ENCODE results near the gene GNB5. TPM values are rescaled to one million over a fixed set of nuclear protein-coding genes. Genes with fewer than 3 reads are reported as not detected.
A peak's percentile ranks its signal among the peaks of the same experiment; 100 is the strongest.

Gene GNB5
- total and polyA plus RNA-seq, 12 donors = 4.7 to 12.8 (median 7.6) TPM

DNA sequence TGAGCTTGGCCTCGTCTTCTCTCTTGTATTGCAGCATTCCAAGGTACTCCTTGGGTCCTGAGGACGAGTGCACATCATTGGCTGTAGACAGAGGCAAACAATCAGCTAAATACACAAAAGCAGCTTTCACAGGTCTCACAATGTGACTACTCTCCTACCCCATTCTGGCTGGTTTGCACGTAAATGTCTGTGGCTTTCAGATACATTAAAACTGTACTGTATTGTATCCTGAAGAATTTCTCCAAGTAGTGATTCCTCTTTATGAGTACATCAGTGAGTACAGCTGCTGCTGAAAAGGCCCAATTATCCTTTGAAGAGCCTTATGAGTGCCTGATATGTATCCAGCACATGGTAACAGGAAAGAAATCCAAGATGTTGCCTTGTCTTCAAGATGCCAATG is 22.0 kb upstream of the GNB5 start:
- TF ChIP-seq, protein P1, sequence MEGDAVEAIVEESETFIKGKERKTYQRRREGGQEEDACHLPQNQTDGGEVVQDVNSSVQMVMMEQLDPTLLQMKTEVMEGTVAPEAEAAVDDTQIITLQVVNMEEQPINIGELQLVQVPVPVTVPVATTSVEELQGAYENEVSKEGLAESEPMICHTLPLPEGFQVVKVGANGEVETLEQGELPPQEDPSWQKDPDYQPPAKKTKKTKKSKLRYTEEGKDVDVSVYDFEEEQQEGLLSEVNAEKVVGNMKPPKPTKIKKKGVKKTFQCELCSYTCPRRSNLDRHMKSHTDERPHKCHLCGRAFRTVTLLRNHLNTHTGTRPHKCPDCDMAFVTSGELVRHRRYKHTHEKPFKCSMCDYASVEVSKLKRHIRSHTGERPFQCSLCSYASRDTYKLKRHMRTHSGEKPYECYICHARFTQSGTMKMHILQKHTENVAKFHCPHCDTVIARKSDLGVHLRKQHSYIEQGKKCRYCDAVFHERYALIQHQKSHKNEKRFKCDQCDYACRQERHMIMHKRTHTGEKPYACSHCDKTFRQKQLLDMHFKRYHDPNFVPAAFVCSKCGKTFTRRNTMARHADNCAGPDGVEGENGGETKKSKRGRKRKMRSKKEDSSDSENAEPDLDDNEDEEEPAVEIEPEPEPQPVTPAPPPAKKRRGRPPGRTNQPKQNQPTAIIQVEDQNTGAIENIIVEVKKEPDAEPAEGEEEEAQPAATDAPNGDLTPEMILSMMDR (IDR thresholded peaks at IDR 0.05) = no peak
- no peak overlapping the region for H3K27ac ChIP-seq
- ATAC-seq (no peak), DNase-seq (no peak)
- 80 to 84% methylated on average over 3 of the region's 3 CpGs for WGBS, 2 donors
- intact Hi-C loops (cut with DNase I) = no loop called here
- no peaks in the 10 kb centered on the region for H3K27me3 ChIP-seq
- no peaks in the 10 kb centered on the region for H3K4me1 ChIP-seq
- H3K9me3 ChIP-seq = no peaks in the 10 kb centered on the region
- H3K4me3 ChIP-seq = no peak overlapping the region
- peaks cover 0 to 27% (median 0%) of the 10 kb centered on the region in 9 donors for H3K36me3 ChIP-seq

DNA sequence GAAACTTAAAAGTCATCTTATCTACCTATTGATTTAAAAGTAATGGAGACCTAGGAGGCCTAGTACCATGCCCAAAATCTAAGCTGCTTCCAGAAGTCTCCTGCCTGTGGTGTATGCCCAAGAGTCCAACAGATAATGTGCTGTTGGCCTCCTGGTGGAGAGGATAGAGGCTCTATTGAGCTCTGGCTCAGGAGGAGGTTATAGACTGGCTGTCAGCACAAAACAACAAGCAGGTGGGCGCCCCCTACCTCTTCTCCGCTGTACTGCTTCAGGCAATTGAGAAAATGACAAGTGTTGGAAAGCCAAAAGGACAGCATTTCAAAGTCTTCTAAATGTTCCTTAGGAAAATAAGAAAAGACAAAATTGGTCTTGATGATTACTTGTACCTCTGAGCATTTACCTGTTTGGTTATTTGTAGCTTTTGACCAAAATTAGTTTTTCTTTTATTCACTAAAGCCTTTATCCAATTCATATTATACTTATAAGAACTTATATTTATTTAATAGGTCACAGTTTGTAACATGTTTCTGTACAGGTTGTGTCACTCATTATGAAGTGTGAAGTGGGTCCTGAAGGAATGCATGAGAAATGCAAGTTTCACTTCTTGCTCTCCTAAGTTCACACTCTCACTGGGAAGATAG is 17.2 kb upstream of the GNB5 start:
- DNase-seq (peak in 1 of 2 donors; percentile 28), ATAC-seq (peak in 1 of 8 donors; percentile 25)
- Histone ChIP-seq H3K36me3 (peaks cover 0 to 40% (median 0%) of the 10 kb centered on the region in 9 donors), H3K27ac (no peak overlapping the region), H3K4me3 (no peak overlapping the region), H3K9me3 (no peaks in the 10 kb centered on the region), H3K4me1 (peaks cover 0 to 4% (median 0%) of the 10 kb centered on the region in 9 donors), H3K27me3 (no peaks in the 10 kb centered on the region)
- 43 to 46% methylated on average over 2 of the region's 2 CpGs for WGBS, 2 donors
- intact Hi-C loops (cut with DNase I) = no loop called here
- TF ChIP-seq, protein P1 (IDR thresholded peaks at IDR 0.05) = peak in 7 of 9 donors; percentile 50 to 74 (median 60)

DNA sequence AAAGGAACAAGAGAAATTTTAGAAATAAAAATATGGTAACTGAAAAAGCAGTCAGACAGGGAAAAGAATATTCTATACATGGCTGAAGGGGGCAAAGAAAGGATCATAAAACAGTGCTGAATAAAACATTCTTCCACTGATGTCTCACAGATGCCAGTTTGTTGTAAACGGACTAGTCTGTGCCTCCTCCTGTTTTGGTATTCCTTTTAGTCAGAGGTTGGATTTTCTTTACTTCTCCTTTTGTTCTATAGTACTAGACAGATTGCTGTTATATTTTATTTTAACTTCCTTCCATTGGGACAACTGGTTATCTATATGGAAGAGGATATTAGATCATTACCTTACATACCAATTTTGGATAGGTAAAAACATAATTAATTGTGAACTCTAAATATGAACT is 16.0 kb upstream of the GNB5 start:
- Histone ChIP-seq H3K4me3 (no peak overlapping the region), H3K27ac (no peak overlapping the region), H3K27me3 (no peaks in the 10 kb centered on the region), H3K4me1 (peaks cover 0 to 4% (median 0%) of the 10 kb centered on the region in 9 donors), H3K36me3 (peaks cover 0 to 30% (median 0%) of the 10 kb centered on the region in 9 donors), H3K9me3 (no peaks in the 10 kb centered on the region)
- DNase-seq (no peak), ATAC-seq (no peak)
- 81 to 90% methylated on average over 1 of the region's 1 CpG for WGBS, 2 donors
- intact Hi-C loops (cut with DNase I) = no loop called here
- TF ChIP-seq, protein P1 (IDR thresholded peaks at IDR 0.05) = no peak

DNA sequence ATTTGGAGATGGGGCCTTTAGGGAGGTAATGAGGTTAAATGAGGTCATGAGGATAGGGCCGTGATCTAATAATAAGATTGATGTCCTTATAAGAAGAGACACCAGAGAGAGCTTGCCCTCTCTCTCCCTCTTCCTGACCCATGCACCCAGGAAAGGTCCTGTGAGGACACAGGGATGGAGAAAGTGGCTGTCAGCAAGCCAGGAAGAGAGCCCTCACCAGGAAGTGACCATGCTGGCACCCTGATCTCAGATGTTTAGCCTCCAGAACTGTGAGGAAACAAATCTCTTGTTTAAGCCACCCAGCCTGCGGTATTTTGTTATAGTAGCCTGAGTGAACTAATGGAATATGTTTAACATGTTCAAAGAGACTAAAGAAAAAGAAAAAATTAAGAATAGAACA is 15.3 kb upstream of the GNB5 start:
- no peaks in the 10 kb centered on the region for H3K27me3 ChIP-seq
- TF ChIP-seq, protein P1 (IDR thresholded peaks at IDR 0.05) = no peak
- DNase-seq (no peak), ATAC-seq (peak in 1 of 8 donors; percentile 75)
- no peak overlapping the region for H3K27ac ChIP-seq
- no peaks in the 10 kb centered on the region for H3K9me3 ChIP-seq
- no peak overlapping the region for H3K4me3 ChIP-seq
- 67 to 75% methylated on average over 2 of the region's 2 CpGs for WGBS, 2 donors
- intact Hi-C loops (cut with DNase I) = no loop called here
- H3K4me1 ChIP-seq = peaks cover 0 to 4% (median 0%) of the 10 kb centered on the region in 9 donors
- peaks cover 0 to 23% (median 0%) of the 10 kb centered on the region in 9 donors for H3K36me3 ChIP-seq

Data from heart right ventricle (tissue), 16 donors.